A549 treated with dexamethasone at 1 μM for 4 hours (cell line): ENCODE results near the gene ANKRD7. TPM values are rescaled to one million over a fixed set of nuclear protein-coding genes. Genes with fewer than 3 reads are reported as not detected.

Experiments used
- total RNA-seq: library from RNA; stranded (reverse); fragments of 200-300 nt; extraction: Qiagen RNA extraction; gene quantifications from 5 replicates; pipeline ENCODE4 v1.2.3, GENCODE V29; 2022

The ANKRD7 gene, protein sequence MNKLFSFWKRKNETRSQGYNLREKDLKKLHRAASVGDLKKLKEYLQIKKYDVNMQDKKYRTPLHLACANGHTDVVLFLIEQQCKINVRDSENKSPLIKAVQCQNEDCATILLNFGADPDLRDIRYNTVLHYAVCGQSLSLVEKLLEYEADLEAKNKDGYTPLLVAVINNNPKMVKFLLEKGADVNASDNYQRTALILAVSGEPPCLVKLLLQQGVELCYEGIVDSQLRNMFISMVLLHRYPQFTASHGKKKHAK
- total RNA-seq: 0.11 to 0.57 TPM (median 0.30 TPM) in 5 replicates

DNA sequence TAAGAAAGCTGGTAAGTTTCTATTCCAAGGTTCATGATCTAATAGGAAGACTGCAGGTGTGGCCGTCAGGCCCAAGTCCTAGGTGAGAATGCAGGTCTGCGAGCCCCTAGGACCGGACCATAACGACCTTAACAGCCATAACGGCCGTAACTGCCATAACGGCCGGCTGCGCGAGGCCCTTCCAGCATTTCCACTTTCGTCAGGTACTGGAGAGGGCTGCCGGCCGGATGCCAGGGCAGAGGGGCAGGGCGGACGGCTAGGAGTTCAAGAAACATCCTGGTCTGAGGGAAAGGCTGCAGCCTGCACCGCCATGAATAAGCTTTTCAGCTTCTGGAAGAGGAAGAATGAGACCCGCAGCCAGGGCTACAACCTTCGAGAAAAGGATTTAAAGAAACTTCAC is at the start of gene ANKRD7:
TSS of gene ANKRD7 (plus strand) at position 184 of the 400 bp plus-strand sequence. CDS start at position 311, 127 bp downstream.

DNA sequence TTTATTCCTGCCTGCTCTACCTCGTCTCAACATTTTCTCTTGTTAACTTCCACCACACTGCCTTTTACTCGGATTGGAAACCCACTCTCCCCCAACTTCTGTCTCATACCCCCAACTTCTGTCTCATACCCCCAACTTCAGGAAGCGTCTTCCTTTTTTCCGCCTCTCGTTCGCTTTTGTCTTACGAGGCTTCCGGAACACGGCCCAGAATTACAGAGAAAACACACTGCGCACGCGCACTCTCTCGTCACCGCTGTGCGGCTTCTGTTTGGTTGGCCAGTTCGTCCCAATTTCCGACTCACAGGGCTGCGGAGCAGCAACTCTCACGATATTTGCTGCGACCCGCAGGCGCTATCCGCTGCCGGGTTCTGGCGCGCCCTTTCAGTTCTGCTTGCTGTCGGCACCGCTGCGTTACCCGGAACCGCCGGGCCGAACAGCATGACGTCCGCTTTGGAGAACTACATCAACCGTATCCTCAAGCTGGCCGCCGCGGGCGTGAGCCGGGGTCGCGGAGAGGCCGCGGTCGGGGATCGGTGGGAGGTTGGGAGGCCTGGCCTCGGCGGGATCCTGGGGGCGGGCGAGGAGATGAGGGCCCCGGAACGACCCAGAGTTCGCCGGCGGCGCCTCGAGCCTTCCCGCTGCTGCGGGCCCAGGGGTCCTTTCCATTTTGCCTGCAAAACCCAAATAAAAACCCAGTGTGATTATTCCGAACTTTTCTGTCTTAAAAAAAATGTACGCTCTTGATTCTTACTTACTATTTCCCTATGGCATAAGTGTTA is 40.5 kb upstream of the ANKRD7 start, which contains the start of gene LSM8:
TSS of gene LSM8 (plus strand) at position 379 of the 779 bp plus-strand sequence. CDS start at position 439, 60 bp downstream.

Other genes with a start within 250 kb of the ANKRD7 start
- gene LSM8, start 40.5 kb upstream of the ANKRD7 start, total RNA-seq: 40.2 to 59.9 TPM (median 44.5 TPM) in 5 replicates